D721Med (cell line): ENCODE measurements around the gene IL21R.

Source experiments
- DNase-seq: peaks from one replicate; pipeline ENCODE4 v3.0.0; 2011; ENCODE audit warnings: low spot score; ENCODE audit not compliant: insufficient read length
- FAIRE-seq: peaks from 2 replicates; lab custom pipeline; 2011; peaks lifted over from hg19 to GRCh38; lab: Jason Lieb, UNC
- CTCF ChIP-seq: IDR thresholded peaks from 2 replicates; pipeline ENCODE4 v1.5.1; 2012; ENCODE audit warnings: mild to moderate bottlenecking, control low read depth; ENCODE audit not compliant: insufficient read depth; ENCODE audit errors: missing control alignments

Gene IL21R

GRCh38 chr16:27485126-27485525, 83.2 kb downstream of the IL21R start:
- no peak for DNase-seq
- no peak for TF ChIP-seq CTCF
- FAIRE-seq = no peak

- no peak for FAIRE-seq
- no peak for TF ChIP-seq CTCF
- DNase-seq = no peak
Measured at GRCh38 chr16:27485811-27486210, 83.8 kb downstream of the IL21R start.

DNA sequence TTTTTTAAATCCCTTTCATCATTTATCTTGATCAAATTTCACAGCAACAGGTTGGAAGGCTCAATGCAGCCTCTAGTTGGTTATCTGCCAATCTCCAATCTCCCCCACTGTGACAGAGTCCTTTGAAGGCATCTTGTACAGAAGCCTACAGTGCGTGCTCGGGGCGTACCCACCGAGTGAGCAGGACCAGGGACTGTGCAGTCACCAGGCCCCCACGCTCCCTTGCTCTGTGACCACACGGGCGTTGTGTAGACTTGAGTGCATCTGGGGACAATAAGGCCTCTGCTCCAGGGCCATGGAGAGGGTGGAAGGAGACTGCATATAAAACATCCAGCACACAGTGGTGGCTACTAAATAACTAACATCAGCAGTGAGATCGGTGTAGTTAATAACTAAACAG, 84.4 kb downstream of the IL21R start:
- DNase-seq (no peak), FAIRE-seq (no peak)
- TF ChIP-seq CTCF = no peak

GRCh38 chr16:27486760-27487159, 84.8 kb downstream of the IL21R start:
- DNase-seq = no peak
- TF ChIP-seq CTCF = no peak
- FAIRE-seq = no peak

- FAIRE-seq (no peak), DNase-seq (no peak)
- TF ChIP-seq CTCF = no peak
Measured at GRCh38 chr16:27489421-27489820, 87.4 kb downstream of the IL21R start.

DNA sequence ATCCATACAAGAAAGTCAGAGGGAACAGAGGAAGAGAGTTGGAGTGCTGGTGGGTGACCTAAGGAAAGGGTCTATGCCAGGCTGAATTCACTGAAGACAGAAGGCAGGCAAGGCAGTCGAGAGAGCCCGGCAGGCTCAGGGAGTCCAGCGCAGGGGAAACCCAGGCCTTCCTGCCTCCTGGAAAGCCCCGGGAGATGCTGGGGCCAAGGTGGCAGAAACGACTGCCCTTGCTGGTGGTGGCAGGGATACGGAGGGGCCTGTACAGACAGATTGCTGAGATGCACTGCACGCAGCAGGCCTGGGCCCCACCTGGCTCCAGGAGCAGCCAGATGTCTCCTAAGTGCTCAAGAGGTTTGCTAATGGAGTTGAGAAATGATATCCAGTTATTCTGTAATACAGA, 87.9 kb downstream of the IL21R start:
- no peak for TF ChIP-seq CTCF
- no peak for FAIRE-seq
- no peak for DNase-seq

- TF ChIP-seq CTCF = no peak
- DNase-seq (no peak), FAIRE-seq (no peak)
Measured at GRCh38 chr16:27491894-27492587, 90.1 kb downstream of the IL21R start.
